Karpas-422 (cell line): ENCODE data around the gene HIVEP3. TPM values are rescaled to one million over a fixed set of nuclear protein-coding genes. Genes with fewer than 3 reads are reported as not detected.

Experiments used
- DNase-seq: peaks from one replicate; pipeline ENCODE4 v3.0.0-alpha.2; 2015
- H2AFZ ChIP-seq: fragments of 200-600 bp; sonication (generic); 2 replicates; pipeline ENCODE4 v1.6.1; 2014; ENCODE audit warnings: antibody characterized with exemption, low read length, mixed read lengths
- H3K27ac ChIP-seq: fragments of 200-600 bp; sonication (generic); 2 replicates; pipeline ENCODE4 v1.5.1; 2014; ENCODE audit warnings: mild to moderate bottlenecking, low read length, moderate library complexity
- H3K27me3 ChIP-seq: fragments of 200-600 bp; sonication (generic); 2 replicates; pipeline ENCODE4 v1.6.1; 2014; ENCODE audit warnings: low read length, mixed read lengths
- H3K36me3 ChIP-seq: fragments of 200-600 bp; sonication (generic); 2 replicates; pipeline ENCODE4 v1.6.1; 2014; ENCODE audit warnings: low read length, mixed read lengths; ENCODE audit not compliant: insufficient read depth
- H3K4me1 ChIP-seq: fragments of 200-600 bp; sonication (generic); 2 replicates; pipeline ENCODE4 v1.6.1; 2014; ENCODE audit warnings: mild to moderate bottlenecking, low read length, mixed read lengths
- H3K4me2 ChIP-seq: fragments of 200-600 bp; sonication (generic); 2 replicates; pipeline ENCODE4 v1.6.1; 2014; ENCODE audit warnings: low read length, low read depth, mild to moderate bottlenecking; ENCODE audit not compliant: poor library complexity, severe bottlenecking
- H3K4me3 ChIP-seq: fragments of 200-600 bp; sonication (generic); 2 replicates; pipeline ENCODE4 v1.5.1; 2014; ENCODE audit warnings: mild to moderate bottlenecking, antibody characterized with exemption, low read length, mixed read lengths
- H3K79me2 ChIP-seq: fragments of 200-600 bp; sonication (generic); 2 replicates; pipeline ENCODE4 v1.6.1; 2014; ENCODE audit warnings: mild to moderate bottlenecking, low read length, mixed read lengths
- H3K9ac ChIP-seq: fragments of 200-600 bp; sonication (generic); 2 replicates; pipeline ENCODE4 v1.6.0; 2014; ENCODE audit warnings: low read length
- H3K9me2 ChIP-seq: fragments of 200-600 bp; sonication (generic), shearing (Covaris generic); replicated peaks from 2 replicates; pipeline ENCODE4 v1.6.0; 2014; ENCODE audit warnings: mild to moderate bottlenecking, low read length, moderate library complexity; ENCODE audit not compliant: insufficient read depth
- H3K9me3 ChIP-seq: fragments of 300-700, 200-600 bp; sonication (generic); 2 replicates; pipeline ENCODE4 v1.6.1; 2014; ENCODE audit warnings: low read length, mixed read lengths
- H4K20me1 ChIP-seq: fragments of 200-600 bp; sonication (generic); 2 replicates; pipeline ENCODE4 v1.6.1; 2014; ENCODE audit warnings: mild to moderate bottlenecking, antibody characterized with exemption, low read length, low read depth; ENCODE audit not compliant: insufficient read depth
- total RNA-seq: library from RNA; depleted of rRNA; stranded (reverse); fragments of >200 nt; shearing (Covaris generic); gene quantifications from 2 replicates; pipeline ENCODE4 v1.2.3, GENCODE V29; 2014; ENCODE audit warnings: low replicate concordance

The HIVEP3 gene
- total RNA-seq, 1 experiment from 2014 or later, result 1.3 TPM

DNA sequence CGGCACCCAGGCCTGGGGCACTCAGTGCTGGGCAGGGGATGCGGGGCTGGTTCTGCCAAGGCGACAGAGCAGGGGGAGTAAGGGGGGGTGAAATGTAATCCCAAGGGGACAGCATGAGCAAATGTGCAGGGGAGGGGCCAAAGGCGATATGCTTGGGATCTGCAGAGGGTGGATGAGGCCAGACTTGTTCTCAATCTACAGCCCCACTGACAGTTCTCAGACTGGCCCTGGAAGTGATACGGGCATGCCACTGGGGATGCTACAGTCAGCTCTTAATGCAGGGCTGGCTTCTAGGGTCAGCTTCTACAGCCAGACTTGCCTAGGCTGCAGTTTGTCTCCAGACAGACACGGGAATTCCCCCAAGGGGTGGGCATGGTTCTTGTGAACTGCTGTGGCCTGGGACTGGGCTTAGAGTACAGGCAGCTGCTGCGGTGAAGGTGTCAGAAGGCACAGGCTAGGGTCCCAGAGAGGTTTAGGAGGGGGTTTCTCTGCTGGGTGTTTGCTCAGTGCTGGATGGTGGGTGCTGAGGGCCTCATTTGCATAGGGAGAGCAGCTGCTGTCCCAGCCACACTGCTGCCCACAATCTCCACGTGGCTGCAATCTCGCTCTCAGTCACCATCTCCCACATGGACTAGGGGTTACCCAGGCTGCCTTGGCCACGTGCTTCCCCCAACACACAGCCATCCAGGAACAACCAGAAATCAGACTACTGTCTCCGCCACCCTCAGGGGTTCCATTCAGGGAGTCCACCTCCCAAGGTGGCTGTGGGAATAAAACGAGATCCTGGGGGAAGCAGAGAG, 190.1 kb downstream of the HIVEP3 start:
- no peaks in the 10 kb centered on the region for H3K9me2 ChIP-seq
- H3K36me3 ChIP-seq, result no peaks in the 10 kb centered on the region
- no peaks in the 10 kb centered on the region for H3K27me3 ChIP-seq
- H3K4me2 ChIP-seq, result peak overlapping the region; percentile 71
- peaks cover 56% of the 10 kb centered on the region for H3K4me1 ChIP-seq
- no peaks in the 10 kb centered on the region for H4K20me1 ChIP-seq
- H3K79me2 ChIP-seq, result no peaks in the 10 kb centered on the region
- H3K4me3 ChIP-seq, result peak overlapping the region; percentile 51; the same call in 1 of the 2 replicates
- peak overlapping the region; percentile 72 for H3K9ac ChIP-seq
- no peak overlapping the region for H2AFZ ChIP-seq
- H3K27ac ChIP-seq, result peak overlapping the region; percentile 97
- peak; percentile 93 for DNase-seq
- H3K9me3 ChIP-seq, result no peaks in the 10 kb centered on the region

- Histone ChIP-seq H3K9ac (peak overlapping the region; percentile 72), H3K4me1 (peaks cover 56% of the 10 kb centered on the region), H3K9me2 (no peaks in the 10 kb centered on the region), H4K20me1 (no peaks in the 10 kb centered on the region), H3K36me3 (no peaks in the 10 kb centered on the region), H2AFZ (no peak overlapping the region; the same call in 1 of the 2 replicates), H3K4me2 (peak overlapping the region; percentile 71), H3K4me3 (peak overlapping the region; percentile 51), H3K9me3 (no peaks in the 10 kb centered on the region), H3K79me2 (no peaks in the 10 kb centered on the region), H3K27ac (peak overlapping the region; percentile 97), H3K27me3 (no peaks in the 10 kb centered on the region)
- DNase-seq, result no peak
Measured at GRCh38 chr1:41727749-41728115, 191.0 kb downstream of the HIVEP3 start.

GRCh38 chr1:41726899-41727748, 191.6 kb downstream of the HIVEP3 start:
- Histone ChIP-seq H3K9me3 (no peaks in the 10 kb centered on the region), H3K4me1 (peaks cover 56% of the 10 kb centered on the region), H3K79me2 (no peaks in the 10 kb centered on the region), H3K27ac (peak overlapping the region; percentile 97), H3K9ac (peak overlapping the region; percentile 72), H3K4me2 (peak overlapping the region; percentile 71), H3K4me3 (peak overlapping the region; percentile 51), H3K27me3 (no peaks in the 10 kb centered on the region), H3K36me3 (no peaks in the 10 kb centered on the region), H3K9me2 (no peaks in the 10 kb centered on the region), H2AFZ (peak overlapping the region; percentile 17; the same call in 1 of the 2 replicates), H4K20me1 (no peaks in the 10 kb centered on the region)
- peak; percentile 95 for DNase-seq

DNA sequence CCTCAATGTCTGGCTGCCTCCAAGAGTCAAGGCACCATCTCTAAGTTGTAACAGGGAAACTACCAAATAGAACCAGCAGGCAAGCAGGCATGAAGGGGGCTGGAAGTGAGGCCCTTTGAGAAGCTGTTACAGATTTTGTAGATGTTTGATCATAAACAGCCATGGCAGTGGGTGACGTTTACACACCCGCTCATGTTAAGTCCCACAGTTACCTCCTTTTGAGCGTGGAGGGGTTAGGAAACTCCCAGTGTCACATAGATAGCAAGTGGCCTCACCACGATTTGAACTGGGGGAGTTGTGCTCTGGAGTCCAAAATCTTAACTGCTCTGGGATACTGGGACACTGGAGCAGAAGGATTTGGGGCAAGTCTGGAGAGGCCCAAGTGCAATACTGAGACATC, 192.4 kb downstream of the HIVEP3 start:
- Histone ChIP-seq H3K9me3 (no peaks in the 10 kb centered on the region), H3K27me3 (no peaks in the 10 kb centered on the region), H3K36me3 (no peaks in the 10 kb centered on the region), H2AFZ (no peak overlapping the region), H3K4me1 (peaks cover 56% of the 10 kb centered on the region), H3K9ac (peak overlapping the region; percentile 72), H3K79me2 (no peaks in the 10 kb centered on the region), H3K27ac (peak overlapping the region; percentile 97), H3K4me2 (peak overlapping the region; percentile 71), H3K9me2 (no peaks in the 10 kb centered on the region), H4K20me1 (no peaks in the 10 kb centered on the region), H3K4me3 (no peak overlapping the region)
- no peak for DNase-seq

GRCh38 chr1:41724926-41725325, 193.8 kb downstream of the HIVEP3 start:
- no peaks in the 10 kb centered on the region for H3K27me3 ChIP-seq
- H3K27ac ChIP-seq, result no peak overlapping the region
- no peaks in the 10 kb centered on the region for H3K36me3 ChIP-seq
- no peak overlapping the region for H3K4me2 ChIP-seq
- H3K4me1 ChIP-seq, result peaks cover 46% of the 10 kb centered on the region
- no peaks in the 10 kb centered on the region for H3K9me3 ChIP-seq
- no peak for DNase-seq
- H2AFZ ChIP-seq, result no peak overlapping the region
- H3K9ac ChIP-seq, result no peak overlapping the region
- no peaks in the 10 kb centered on the region for H3K9me2 ChIP-seq
- no peaks in the 10 kb centered on the region for H3K79me2 ChIP-seq
- no peak overlapping the region for H3K4me3 ChIP-seq
- no peaks in the 10 kb centered on the region for H4K20me1 ChIP-seq

DNA sequence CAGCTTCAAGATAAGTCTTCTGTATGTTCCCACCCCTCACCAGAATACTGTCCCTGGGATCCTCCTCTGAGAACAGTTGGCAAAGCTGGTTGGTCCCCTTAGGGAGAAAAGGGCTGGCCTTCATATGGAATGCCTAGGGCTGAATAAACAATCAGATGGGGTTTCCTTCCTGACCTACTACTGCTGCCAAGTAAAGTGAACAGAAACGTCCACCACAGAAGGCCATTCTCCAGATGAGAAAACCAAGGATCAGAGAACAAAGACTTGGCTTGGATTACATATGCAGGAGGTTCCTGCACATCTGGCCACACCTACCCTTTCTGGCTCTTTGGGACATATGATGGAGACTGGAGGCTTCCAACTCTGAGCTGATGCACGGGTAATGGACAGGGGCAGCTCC, 194.5 kb downstream of the HIVEP3 start:
- Histone ChIP-seq H3K9me3 (no peaks in the 10 kb centered on the region), H3K27me3 (no peaks in the 10 kb centered on the region), H3K4me1 (peaks cover 45% of the 10 kb centered on the region), H3K9me2 (no peaks in the 10 kb centered on the region), H3K4me2 (no peak overlapping the region), H3K79me2 (no peaks in the 10 kb centered on the region), H3K36me3 (no peaks in the 10 kb centered on the region), H3K9ac (no peak overlapping the region), H2AFZ (no peak overlapping the region), H3K4me3 (no peak overlapping the region), H4K20me1 (no peaks in the 10 kb centered on the region), H3K27ac (no peak overlapping the region)
- DNase-seq, result no peak

DNA sequence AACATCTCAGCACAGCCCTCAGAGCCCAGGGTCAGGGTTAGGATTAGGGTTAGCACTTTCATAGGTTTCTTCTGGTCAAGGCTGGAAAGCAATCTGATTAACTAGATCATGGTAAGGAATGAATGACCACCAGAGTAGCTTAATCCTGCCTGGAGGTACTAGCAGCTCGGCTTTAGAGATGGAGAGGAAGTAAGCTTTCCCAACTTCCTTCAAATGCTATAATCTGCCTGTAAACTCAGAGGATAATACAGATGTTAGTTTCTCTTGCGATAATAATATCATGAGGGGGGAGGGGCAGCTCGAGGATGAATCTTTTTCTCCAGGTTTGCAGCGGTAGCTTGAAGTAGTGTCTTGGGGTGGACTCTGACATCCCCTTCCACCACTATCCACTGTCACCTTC, 194.9 kb downstream of the HIVEP3 start:
- no peak overlapping the region for H3K9ac ChIP-seq
- H3K27ac ChIP-seq, result no peak overlapping the region
- H2AFZ ChIP-seq, result no peak overlapping the region
- DNase-seq, result no peak
- H3K27me3 ChIP-seq, result no peaks in the 10 kb centered on the region
- H4K20me1 ChIP-seq, result no peaks in the 10 kb centered on the region
- H3K36me3 ChIP-seq, result no peaks in the 10 kb centered on the region
- H3K4me3 ChIP-seq, result no peak overlapping the region
- H3K9me3 ChIP-seq, result no peaks in the 10 kb centered on the region
- no peak overlapping the region for H3K4me2 ChIP-seq
- no peaks in the 10 kb centered on the region for H3K79me2 ChIP-seq
- H3K4me1 ChIP-seq, result peaks cover 45% of the 10 kb centered on the region
- H3K9me2 ChIP-seq, result no peaks in the 10 kb centered on the region

- no peak for DNase-seq
- Histone ChIP-seq H3K27me3 (no peaks in the 10 kb centered on the region), H3K9me3 (no peaks in the 10 kb centered on the region), H3K27ac (no peak overlapping the region), H3K4me3 (no peak overlapping the region), H3K4me2 (no peak overlapping the region), H4K20me1 (no peaks in the 10 kb centered on the region), H3K36me3 (no peaks in the 10 kb centered on the region), H3K79me2 (no peaks in the 10 kb centered on the region), H3K9me2 (no peaks in the 10 kb centered on the region), H2AFZ (no peak overlapping the region), H3K9ac (no peak overlapping the region), H3K4me1 (peaks cover 32% of the 10 kb centered on the region)
Measured at GRCh38 chr1:41722184-41722583, 196.5 kb downstream of the HIVEP3 start.
